GM12872 (cell line): Measurements from ENCODE around the gene ZNF277.

Experiments used
- CTCF ChIP-seq: IDR thresholded peaks from 3 replicates; pipeline ENCODE4 v1.5.1; 2011; ENCODE audit warnings: low read depth, mild to moderate bottlenecking, low read length, moderate library complexity; ENCODE audit not compliant: insufficient read depth

Gene ZNF277

DNA sequence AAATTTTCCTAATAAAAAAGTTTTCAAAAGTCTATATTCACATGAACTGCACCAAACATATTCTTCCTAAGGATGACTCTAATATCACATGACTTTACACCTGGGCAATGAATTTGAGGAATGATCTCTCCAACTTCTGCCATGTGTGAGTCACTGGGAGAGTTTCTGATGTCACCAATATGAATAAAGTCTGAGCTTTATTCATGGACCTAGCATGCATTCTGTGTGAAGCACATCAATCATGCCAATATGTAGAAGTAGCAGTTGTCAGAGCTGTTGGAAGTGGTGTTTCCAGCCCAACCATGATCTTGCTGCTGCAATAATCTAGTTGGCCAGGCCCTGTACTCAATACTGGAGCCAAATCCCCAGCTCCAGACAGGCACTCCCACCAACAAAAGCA lies 152.0 kb downstream of the ZNF277 start:
- TF ChIP-seq CTCF = no peak

- no peak for TF ChIP-seq CTCF
Observed at GRCh38 chr7:112359086-112359485, 152.6 kb downstream of the ZNF277 start.

GRCh38 chr7:112360681-112361080 lies 154.2 kb downstream of the ZNF277 start:
- no peak for TF ChIP-seq CTCF

GRCh38 chr7:112361154-112361553 lies 154.7 kb downstream of the ZNF277 start:
- no peak for TF ChIP-seq CTCF

DNA sequence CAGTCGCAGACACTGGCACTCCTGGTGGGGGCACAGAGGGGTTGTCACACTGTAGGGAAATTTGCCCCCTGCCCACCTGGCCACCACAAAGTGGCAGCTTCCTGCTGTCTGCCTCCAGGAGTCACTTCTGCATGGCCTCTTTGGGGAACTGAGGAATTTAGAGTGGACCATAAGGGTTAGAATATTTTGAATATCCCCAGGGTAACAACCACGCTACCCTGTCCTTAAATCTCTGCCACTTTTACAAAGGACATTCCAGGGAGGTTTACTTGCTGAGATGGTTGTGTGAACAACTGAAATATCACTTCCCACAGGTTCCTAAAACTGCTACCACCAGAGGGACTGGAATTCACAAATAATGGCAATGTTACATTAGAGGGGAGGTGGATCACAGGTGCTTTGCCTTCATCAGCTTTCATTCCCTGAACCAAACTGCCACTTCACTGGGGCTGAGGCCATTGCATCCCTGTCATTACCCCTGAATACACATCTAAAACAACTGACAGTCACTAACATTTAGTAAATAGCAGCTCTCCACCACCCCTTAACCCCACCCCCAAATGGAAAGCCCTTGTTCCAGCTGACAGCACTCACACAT lies 155.7 kb downstream of the ZNF277 start:
- no peak for TF ChIP-seq CTCF

- no peak for TF ChIP-seq CTCF
Observed at GRCh38 chr7:112362731-112363131, 156.2 kb downstream of the ZNF277 start.

GRCh38 chr7:112364388-112364787 lies 157.9 kb downstream of the ZNF277 start:
- TF ChIP-seq CTCF = no peak

DNA sequence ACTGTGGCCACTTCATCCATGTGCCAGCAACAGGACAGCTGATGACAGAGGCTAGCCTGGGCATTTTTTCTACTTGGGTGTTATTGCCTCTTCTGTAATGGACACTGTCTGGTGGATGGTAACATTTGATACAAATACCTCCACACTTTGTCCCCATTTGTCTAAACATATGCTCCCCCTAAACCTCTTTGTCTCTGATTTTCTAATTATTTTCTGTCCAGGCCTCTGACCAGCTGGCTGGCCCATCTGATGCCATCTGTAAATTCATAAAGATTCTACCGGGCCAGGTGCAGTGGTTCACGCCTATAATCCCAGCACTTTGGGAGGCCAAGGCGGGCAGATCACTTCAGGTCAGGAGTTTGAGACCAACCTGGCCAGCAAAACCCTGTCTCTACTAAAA lies 159.1 kb downstream of the ZNF277 start:
- TF ChIP-seq CTCF = no peak
